ENCODE data around the gene PPRC1.
"Not testable (repeated sequence)": the region's sequence is repeated elsewhere in the genome, so short reads cannot be mapped to it uniquely, and the experiment has no call there.

The PPRC1 gene

DNA sequence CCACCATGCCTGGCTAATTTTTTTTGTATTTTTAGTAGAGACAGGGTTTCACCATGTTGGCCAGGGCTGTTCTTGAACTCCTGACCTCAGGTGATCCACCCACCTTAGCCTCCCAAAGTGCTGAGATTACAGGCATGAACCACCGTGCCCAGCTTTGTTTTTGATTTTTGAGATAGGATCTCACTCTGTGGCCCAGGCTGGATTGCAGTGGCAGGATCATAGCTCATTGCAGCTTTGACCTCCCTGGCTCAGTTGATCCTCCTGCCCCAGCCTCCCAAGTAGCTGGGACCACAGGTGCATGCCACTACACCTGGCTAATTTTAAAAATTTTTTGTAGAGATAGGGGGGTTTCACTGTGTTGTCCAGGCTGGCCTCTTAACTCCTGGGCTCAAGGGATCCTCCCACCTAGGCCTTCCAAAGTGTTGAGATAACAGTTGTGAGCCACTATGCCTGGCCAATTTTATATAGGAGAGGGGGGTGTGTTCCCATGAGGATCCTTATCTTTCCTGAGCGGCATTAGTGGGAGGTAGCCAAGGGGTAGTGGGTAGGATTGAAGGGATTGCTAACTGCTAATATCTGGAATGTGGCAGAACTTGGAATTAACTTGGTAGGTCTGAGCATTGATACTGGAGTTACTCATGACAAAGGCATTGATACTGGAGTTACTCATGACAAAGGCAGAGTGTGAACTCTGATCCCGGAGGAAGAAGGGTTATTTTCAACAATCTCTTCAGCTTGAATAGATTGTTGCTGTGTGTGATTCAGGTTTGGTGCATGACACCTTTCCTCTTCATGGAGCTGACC is 18.3 kb downstream of the PPRC1 start:
- DNase-seq (ENCODE audit: low read depth in 3 of 3), result no peak

DNA sequence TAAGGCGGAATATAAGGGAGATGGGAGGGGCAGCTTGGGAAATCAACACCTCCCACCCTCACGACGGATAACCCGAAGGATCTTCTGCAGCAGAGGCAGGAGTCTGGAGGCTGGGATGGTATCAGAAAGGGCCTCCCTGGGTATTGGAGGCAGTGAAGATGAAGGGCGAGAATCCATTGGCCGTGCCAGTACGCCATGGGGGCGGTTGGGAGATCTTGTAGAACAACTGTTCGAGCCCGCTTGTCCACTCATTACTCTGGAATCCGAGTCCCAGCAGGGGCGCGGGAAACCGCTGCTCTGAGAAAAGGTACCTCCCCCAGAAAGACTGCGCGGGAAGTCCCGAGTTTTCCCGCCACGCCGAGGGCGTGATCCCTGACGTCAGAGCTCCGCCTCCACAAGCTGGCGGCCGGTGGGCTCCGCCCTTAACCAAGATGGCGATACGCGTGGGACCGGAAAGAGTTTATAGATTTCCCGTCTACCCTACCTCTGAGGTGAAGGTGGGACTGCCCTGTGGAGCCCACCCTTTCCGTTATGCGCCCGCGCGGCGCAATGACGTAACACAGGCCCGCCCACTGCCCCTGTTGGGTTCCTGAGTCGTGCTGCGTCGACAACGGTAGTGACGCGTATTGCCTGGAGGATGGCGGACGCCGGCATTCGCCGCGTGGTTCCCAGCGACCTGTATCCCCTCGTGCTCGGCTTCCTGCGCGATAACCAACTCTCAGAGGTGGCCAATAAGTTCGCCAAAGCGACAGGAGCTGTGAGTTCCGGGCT is 19.1 kb downstream of the PPRC1 start, which contains the start of gene NOLC1:
NOLC1 (plus strand) TSS at position 616 of the 771 bp plus-strand sequence; CDS start at position 638, 22 bp downstream.
- peak; percentile 98 to 100 (median 99) for DNase-seq (ENCODE audit: low read depth in 3 of 3)

DNA sequence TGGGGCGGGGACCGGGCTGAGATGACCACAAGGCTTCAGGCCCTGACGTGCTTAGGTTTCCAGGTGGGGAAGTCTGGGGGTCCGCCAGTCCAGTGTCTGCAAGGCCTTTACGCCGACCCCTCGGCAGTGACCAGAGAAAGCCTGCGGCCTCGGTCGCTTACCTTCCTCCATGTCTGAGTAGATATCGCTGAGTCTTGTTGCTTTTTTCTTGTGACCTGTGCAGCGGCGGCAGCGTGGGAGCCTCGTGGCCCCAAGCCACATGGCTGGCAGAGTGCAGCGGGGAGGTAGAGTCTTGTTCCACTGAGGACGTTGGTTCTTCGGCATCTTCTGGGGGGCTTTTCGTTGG is 19.7 kb downstream of the PPRC1 start:
- DNase-seq (ENCODE audit: low read depth in 3 of 3), result peak; percentile 8 to 40 (median 35)

DNA sequence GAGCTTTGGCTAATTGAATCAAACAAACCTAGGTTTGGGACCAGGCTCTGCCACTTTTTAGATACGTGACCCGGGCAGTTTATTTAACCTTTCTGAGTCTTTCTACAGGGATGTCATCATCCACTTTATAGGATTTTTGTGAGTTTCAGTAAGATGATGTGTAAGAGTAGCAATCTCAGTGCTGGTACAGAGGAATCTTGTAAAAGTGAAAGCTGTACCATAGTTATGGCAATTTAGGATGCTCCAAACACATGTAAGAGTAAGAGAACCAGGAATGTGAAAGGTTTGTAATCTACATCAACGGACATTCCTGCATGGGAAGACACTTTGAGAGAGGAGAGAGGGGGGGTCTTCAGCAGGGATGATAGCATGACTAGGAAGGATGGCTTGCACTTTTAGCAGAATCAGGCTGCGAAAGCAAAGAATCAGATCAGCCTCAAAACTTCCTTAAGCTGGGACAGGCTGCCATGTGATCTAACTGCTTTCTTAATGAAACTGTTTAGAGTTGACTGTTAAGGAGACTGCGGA is 20.3 kb downstream of the PPRC1 start:
- DNase-seq (ENCODE audit: low read depth in 3 of 3), result no peak

DNA sequence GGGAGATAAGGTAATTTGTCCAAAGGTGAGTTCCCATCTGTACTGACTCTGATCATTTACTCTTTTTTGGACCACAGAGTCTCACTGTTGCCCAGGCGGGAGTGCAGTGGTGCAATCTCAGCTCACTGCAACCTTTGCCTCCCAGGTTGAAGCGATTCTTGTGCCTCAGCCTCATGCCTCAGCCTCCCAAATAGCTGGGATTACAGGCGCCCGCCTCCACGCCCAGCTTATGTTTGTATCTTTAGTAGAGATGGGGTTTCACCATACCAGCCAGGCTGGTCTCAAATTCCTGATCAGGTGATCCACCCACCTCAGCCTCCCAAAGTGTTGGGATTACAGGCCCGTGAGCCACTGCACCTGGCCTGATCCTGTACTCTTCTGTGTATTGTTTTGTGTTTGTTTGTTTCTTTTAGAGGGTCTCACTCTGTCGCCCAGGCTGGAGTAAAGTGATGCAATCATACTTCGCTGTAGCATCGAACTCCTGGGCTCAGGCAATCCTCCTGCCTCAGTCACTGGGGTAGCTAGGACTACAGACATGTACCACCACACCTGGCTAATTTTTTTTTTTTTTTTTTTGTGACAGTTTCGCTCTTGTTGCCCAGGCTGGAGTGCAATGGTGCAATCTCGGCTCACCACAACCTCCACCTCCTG is 21.8 kb downstream of the PPRC1 start:
- no peak for DNase-seq (ENCODE audit: low read depth in 3 of 3)

DNA sequence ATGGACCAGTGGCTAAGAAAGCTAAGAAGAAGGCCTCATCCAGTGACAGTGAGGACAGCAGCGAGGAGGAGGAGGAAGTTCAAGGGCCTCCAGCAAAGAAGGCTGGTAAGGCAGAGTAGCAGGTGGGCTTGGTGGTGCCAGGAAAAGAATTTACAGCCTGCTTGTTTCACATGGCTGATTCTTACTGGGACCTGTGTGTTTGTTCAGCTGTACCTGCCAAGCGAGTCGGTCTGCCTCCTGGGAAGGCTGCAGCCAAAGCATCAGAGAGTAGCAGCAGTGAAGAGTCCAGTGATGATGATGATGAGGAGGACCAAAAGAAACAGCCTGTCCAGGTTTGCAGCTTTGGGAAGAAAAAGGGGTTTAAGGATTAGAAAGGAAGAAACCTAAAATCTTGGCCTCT is 24.4 kb downstream of the PPRC1 start:
- DNase-seq (ENCODE audit: low read depth in 3 of 3), result no peak

DNA sequence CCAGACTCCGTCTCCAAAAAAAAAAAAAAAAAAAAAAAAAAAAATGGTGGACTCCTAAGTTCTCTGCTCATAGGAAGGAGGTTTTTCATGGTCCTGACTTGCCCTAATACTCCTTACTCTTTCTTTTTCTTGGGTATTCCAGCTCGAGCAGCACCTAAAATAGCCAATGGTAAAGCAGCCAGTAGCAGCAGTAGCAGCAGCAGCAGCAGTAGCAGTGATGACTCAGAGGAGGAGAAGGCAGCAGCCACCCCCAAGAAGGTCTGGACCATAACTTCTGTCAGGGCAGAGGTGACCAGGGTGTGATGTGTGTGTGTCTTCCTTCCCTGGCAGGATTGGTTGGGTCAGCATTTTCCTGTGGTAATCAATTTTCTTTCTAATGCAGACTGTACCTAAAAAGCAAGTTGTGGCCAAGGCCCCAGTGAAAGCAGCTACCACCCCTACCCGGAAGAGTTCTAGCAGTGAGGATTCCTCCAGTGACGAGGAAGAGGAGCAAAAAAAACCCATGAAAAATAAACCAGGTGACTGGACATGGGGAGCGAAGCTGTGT is 26.3 kb downstream of the PPRC1 start:
- no peak for DNase-seq (ENCODE audit: low read depth in 3 of 3)

DNA sequence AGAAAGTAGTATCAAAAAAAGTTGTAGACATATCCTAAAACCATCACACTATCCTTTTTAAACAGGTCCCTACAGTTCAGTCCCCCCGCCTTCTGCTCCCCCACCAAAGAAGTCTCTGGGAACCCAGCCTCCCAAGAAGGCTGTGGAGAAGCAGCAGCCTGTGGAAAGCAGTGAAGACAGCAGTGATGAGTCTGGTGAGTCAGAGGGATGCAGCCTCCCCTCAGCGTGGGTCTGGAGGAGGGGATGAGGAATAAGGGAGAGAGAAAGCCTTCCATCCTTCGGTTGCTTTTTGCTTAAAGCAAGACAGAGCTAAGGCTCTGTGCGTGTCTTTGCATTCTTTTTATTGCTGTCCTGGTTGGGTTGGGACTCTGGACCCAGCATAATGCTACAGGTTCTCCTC is 27.0 kb downstream of the PPRC1 start:
- DNase-seq (ENCODE audit: low read depth in 3 of 3), result no peak

DNA sequence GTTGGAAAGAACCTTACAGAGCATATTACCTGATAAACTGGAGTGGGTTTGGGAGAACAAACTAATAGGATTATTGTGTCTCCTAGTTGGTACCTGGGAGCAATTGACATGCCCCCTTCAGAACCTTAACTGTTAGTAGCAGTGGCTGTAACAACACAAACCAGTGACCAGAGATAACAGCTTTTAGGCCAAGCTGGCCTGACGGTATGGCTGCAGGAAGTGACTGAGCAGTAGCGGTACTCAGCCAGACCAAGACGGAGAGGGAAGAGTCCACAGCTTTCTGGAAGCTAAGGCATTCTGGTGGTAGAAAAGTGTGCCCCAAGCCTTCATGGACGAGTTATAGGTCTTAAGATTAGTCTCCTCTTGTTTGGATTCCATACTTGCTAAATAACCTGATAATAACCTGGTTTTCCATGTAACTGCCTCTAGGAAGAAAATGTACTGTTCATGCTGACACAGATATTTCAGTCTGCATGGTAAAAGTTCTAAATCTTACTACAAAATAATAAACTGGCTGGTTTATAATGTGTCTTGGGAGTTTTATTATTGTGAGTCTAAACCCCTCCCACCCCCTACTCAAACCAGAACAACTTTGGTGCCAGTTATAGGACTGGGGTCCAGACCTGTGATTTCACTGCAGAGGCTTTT is 30.6 kb downstream of the PPRC1 start:
- DNase-seq (ENCODE audit: low read depth in 3 of 3), result no peak

DNA sequence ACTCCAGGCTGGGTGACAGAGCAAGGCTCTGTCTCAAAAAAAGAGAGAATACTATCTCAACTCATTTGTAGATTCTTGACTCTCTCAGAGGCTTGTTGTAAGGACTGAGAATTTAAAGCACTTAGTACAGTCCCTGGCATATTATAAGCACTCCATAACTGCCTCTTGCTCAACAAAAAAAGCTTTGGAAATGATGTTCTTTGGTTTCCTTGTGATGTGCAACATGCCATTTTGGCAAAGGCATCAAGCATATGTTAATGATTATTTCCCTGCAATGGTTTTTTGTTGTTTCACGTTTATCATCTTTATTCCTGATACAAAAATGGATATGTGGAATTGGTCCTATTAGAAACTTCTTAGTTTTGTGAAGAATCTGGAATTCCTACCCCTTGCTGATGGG is 35.0 kb downstream of the PPRC1 start:
- no peak for DNase-seq (ENCODE audit: low read depth in 3 of 3)

DNA sequence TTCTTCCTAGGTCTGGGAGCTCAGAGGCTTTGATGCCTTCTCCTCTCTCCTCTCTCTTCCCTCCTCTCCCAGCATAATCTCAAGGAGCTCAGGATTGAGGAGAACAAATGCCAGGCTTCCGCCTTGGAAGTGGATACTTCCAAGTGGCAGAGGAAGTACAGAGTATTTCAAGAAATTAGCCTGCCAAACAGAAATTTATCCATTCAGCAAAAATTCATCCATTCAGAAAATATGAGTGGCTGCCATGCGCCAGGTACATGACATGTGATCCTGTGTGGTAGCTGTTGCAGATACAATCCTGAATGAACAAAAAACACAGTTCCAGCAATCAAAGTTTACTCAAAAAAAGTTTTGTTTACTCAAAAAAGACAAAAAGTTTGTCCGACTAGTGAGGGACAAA is 37.8 kb downstream of the PPRC1 start:
- DNase-seq (ENCODE audit: low read depth in 3 of 3), result no peak

DNA sequence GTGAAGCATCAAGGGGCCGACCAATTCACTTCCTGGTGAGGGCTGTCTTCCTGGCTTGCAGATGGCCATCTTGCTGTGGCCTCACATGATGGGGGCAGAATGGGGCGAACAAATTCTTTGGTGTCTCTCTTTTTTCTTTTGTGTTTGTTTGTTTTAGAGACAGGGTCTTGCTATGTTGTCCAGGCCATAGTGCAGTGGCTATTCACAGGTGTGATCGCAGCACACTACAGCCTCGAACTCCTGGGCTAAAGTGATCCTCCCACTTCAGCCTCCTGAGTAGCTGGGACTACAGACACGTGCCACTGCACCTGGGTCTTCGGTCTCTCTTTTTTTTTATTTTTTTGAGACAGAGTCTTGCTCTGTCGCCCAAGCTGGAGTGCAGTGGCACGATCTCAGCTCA is 39.4 kb downstream of the PPRC1 start:
- no peak for DNase-seq (ENCODE audit: low read depth in 3 of 3)

DNA sequence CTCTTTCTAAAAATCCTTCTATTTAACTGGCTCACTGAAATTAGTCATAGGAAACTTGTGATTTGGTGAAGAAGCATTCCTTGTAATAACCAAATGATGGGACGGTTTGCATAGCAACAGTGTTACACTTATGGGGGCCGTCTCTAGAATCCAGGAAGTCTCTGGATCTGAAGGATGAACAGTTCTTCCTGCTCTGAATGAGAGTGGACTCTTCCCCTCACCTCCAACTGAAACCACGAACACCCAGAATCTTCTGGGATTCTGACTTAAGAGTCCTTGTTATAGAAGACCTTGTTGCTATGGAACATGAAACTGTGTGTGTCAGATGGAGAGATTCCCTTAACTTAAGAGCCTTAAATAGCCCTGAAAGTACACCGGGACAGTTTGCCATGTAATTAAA is 42.6 kb downstream of the PPRC1 start:
- DNase-seq (ENCODE audit: low read depth in 3 of 3), result no peak

DNA sequence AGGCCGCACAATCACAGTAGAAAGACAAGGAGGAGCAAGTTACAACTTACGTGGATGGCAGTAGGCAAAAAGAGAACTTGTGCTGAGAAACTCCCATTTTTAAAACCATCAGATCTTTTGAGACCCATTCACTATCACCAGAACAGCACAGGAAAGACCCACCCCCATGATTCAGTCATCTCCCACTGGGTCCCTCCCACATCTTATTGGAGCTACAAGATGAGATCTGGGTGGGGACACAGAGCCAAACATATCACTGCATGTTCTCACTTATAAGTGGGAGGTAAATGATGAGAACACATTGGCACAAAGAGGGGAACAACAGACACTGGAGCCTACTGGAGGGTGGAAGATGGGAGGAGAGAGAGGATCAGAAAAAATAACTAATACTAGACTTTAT is 51.8 kb downstream of the PPRC1 start:
- no peak for DNase-seq (ENCODE audit: low read depth in 3 of 3)

DNA sequence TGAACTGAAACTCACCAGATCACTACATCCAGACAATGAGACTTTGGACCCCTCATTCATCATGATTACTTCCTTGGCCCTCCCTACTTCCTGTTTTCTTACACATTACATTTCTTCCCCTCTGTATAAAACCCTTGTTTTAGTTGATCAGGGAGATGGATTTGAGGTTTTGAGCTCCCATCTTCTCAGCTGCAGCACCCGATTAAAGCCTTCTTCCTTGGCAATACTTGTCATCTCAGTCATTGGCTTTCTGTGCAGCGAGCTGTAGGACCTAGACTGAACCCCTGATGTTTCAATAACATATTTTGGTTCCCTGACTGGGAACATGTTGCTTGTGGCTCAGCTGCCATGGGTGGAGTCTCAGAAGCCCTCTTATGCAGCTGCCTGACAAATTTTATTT is 52.4 kb downstream of the PPRC1 start:
- no peak for DNase-seq (ENCODE audit: low read depth in 3 of 3)

DNA sequence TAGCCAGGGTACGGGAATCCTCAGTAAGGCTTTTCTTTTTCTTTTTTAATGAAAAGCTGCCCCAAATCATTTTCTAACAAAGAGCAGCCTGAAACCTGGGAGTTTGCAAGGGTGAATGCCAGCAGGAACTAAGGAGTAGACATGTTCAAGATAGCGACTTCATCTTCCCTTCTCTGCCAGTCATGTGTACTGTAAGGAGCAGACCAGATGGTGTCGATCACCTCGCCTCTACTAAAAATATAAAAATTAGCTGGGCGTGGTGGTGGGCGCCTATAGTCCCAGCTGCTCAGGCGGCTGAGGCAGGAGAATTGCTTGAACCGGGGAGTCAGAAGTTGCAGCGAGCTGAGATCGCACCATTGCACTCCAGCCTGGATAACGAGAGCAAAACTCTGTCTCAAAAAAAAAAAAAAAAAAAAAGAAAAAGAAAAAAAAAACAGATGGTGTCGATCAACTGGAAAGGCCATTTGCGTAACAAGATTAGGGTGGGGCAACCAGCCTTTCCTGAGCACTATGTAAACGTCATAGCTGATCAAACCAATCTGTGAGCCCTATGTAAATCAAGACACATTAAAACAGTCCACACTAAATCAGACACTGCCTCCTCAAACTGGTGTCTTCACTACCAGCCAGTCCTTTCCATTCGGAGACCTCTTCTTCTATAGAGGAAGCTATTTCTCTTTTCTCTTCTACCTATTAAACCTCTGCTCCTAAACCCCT is 53.1 kb downstream of the PPRC1 start:
- DNase-seq (ENCODE audit: low read depth in 3 of 3), result no peak

DNA sequence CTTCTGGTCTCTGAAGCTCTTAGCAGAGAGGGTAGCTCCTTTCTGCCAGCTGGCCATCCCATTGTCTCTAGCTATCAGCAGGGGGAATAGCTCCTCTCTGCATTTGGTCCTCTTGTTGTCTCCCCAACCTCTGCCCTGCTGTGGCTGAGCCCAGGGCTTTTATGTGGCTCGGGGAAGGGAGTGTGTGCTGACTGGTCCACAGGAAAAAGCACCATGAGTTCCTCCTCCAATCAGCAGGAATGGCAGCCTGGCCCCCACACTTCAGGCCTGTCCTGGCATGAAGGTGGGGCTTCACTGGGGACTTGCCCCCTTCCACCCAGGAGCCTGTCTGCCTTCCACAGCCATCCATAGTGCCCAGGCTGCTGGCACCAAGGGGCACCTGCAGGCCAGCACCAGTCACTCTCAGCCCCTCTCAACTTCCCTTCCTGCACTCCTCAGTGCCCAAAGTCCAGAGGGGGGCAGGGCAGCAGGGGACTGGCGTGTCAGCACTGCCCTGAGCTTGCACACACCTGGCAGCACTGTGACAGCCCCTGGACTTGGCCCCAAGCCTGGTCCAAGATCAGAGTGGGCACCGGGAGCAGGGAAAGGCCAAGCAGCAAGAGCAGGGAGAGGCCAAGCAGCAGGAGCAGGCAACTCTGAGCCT is 55.6 kb downstream of the PPRC1 start:
- DNase-seq (ENCODE audit: low read depth in 3 of 3), result no peak

DNA sequence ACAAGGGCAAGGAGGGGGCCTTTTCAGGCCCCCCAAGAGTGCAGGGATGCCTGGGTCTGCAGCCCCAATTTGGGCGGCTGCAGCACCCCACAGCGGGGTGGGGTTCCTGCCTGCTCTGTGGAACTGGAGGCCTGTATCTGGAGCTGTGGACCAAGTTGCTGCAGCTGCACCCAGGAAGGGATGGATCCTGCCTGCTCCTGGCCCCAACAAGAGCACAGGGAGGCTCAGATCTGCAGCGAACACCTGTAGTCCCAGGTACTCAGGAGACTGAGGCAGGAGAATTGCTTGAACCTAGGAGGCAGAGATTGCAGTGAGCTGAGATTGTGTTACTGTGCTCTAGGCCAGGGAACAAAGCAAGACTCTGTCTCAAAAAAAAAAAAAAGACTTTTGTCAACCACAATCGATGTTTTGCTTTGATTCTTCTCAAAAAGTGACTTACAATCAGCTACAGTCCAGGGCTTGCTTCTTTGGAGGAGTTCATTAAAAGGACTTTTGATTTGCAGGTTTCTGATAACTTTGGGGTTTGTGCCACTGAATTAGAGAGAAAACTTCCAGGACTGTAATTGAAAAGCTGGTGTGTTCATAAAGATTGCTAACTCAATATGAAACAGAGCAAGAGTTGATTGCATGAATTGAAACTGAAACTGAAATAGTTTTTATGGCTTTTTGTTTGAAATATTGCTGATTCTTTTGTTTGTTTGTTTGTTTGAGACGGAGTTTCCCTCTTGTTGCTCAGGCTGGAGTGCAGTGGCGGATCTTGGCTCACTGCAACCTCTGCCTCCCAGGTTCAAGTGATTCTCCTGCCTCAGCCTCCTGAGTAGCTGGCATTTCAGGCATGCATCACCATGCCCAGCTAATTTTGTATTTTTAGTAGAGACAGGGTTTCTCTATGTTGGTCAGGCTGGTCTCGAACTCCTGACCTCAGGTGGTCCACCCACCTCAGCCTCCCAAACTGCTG is 56.4 kb downstream of the PPRC1 start:
- not testable (repeated sequence) for DNase-seq (ENCODE audit: low read depth in 3 of 3)

DNA sequence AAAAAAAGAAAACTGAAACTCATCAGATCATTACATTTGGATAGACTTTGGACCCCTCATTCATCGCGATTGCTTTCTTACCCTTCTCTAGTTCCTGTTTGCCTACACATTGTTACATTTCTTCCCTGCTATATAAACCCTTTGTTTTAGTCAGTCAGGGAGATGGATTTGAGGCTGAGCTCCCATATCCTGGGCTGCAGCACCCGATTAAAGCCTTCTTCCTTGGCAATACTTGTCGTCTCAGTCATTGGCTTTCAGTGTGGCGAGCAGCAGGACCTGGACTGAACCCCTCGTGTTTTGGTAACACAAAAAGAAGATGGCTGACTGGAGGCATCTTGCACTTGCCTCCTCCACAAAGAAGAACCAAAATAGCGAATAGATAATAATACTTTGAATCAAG is 59.1 kb downstream of the PPRC1 start:
- DNase-seq (ENCODE audit: low read depth in 3 of 3), result no peak
